IMR-90 (cell line): ENCODE results near the gene GAS7. TPM values are rescaled to one million over a fixed set of nuclear protein-coding genes. Genes with fewer than 3 reads are reported as not detected.

Experiments
- ATAC-seq: fragments of 200-7000 bp; cut with Tn5 transposase; 2 replicates; pipeline ENCODE4 v1.9.1; 2020; ENCODE audit warnings: low read depth, mild to moderate bottlenecking, moderate library complexity
- BruUV-seq: library from RNA; stranded (reverse); fragments of 400-500 nt; replicated peaks from 2 replicates; lab custom pipeline; 2021; lab: Mats Ljungman, UMichigan
- CTCF ChIA-PET: fragments of 300-600 bp; formaldehyde crosslinking; extraction: SDS; loops from one replicate; lab custom pipeline; 2021; ENCODE audit warnings: antibody characterized with exemption; lab: Yijun Ruan, JAX
- POLR2A ChIA-PET: fragments of 300-600 bp; sonication (Branson Sonifier 250); formaldehyde crosslinking; loops from one replicate; lab custom pipeline; 2022; ENCODE audit warnings: antibody characterized with exemption; ENCODE audit not compliant: unreplicated experiment; lab: Charles Lee
- DNase-seq: peaks from one replicate; pipeline ENCODE4 v3.0.0; 2013
- H2AFZ ChIP-seq: replicated peaks from 2 replicates; pipeline ENCODE3; 2013; ENCODE audit warnings: low read length, mild to moderate bottlenecking; ENCODE audit not compliant: poor library complexity
- H2AK5ac ChIP-seq: 2 replicates; pipeline ENCODE4 v1.6.1; 2013; ENCODE audit warnings: low read depth, low read length, inconsistent platforms
- H2AK9ac ChIP-seq: replicated peaks from 2 replicates; pipeline ENCODE3; 2013; ENCODE audit warnings: mild to moderate bottlenecking, low read depth, low read length, moderate library complexity; ENCODE audit not compliant: poor library complexity
- H2BK120ac ChIP-seq: 2 replicates; pipeline ENCODE4 v1.6.1; 2013; ENCODE audit warnings: low read depth, low read length, inconsistent platforms
- H2BK15ac ChIP-seq: 3 replicates; pipeline ENCODE4 v1.6.1; 2013; ENCODE audit warnings: low read depth, low read length, inconsistent platforms
- H2BK20ac ChIP-seq: 2 replicates; pipeline ENCODE4 v1.6.1; 2013; ENCODE audit warnings: low read depth, mild to moderate bottlenecking, inconsistent platforms, low read length, moderate library complexity
- H2BK5ac ChIP-seq: 2 replicates; pipeline ENCODE4 v1.6.1; 2013; ENCODE audit warnings: mild to moderate bottlenecking, low read depth, low read length, inconsistent platforms; ENCODE audit not compliant: poor library complexity, severe bottlenecking
- H3K14ac ChIP-seq: replicated peaks from 2 replicates; pipeline ENCODE4 v1.6.1; 2013; ENCODE audit warnings: low read depth, low read length, inconsistent platforms
- H3K18ac ChIP-seq: 2 replicates; pipeline ENCODE4 v1.6.1; 2013; ENCODE audit warnings: low read depth, low read length, control low read depth
- H3K23ac ChIP-seq: 2 replicates; pipeline ENCODE4 v1.6.1; 2013; ENCODE audit warnings: low read depth, low read length, inconsistent platforms
- H3K27ac ChIP-seq: 2 replicates; pipeline ENCODE4 v1.5.1; 2013; ENCODE audit warnings: mild to moderate bottlenecking, control low read depth, low read length; ENCODE audit not compliant: insufficient read depth
- H3K27me3 ChIP-seq: 2 replicates; pipeline ENCODE4 v1.6.1; 2013; ENCODE audit warnings: low read length; ENCODE audit not compliant: control insufficient read depth, insufficient read depth
- H3K36me3 ChIP-seq: 2 replicates; pipeline ENCODE4 v1.6.1; 2013; ENCODE audit warnings: low read length, mixed read lengths; ENCODE audit not compliant: control insufficient read depth, insufficient read depth
- H3K4ac ChIP-seq: 2 replicates; pipeline ENCODE4 v1.6.1; 2013; ENCODE audit warnings: low read depth, low read length, inconsistent platforms
- H3K4me1 ChIP-seq: 2 replicates; pipeline ENCODE4 v1.6.1; 2013; ENCODE audit warnings: low read length, mixed read lengths; ENCODE audit not compliant: control insufficient read depth, insufficient read depth
- H3K4me2 ChIP-seq: 2 replicates; pipeline ENCODE4 v1.6.1; 2013; ENCODE audit warnings: low read depth, mild to moderate bottlenecking, control low read depth, low read length, moderate library complexity
- H3K4me3 ChIP-seq: 2 replicates; pipeline ENCODE4 v1.5.1; 2013; ENCODE audit warnings: low read depth, mild to moderate bottlenecking, control low read depth, low read length, moderate library complexity; ENCODE audit not compliant: insufficient read depth
- H3K56ac ChIP-seq: 2 replicates; pipeline ENCODE4 v1.6.1; 2013; ENCODE audit warnings: low read length, inconsistent platforms; ENCODE audit not compliant: insufficient read depth; ENCODE audit errors: extremely low read depth
- H3K79me1 ChIP-seq, 2 experiments: 2 replicates each; pipeline ENCODE4 v1.6.1; 2013; ENCODE audit warnings: low read length in 2 of 2, inconsistent platforms in 1 of 2, low read depth in 1 of 2
- H3K9ac ChIP-seq: 2 replicates; pipeline ENCODE4 v1.6.1; 2013; ENCODE audit warnings: low read depth, low read length, control low read depth
- H3K9me1 ChIP-seq: 2 replicates; pipeline ENCODE4 v1.6.1; 2013; ENCODE audit warnings: low read length, inconsistent platforms; ENCODE audit not compliant: insufficient read depth
- H3K9me3 ChIP-seq: 2 replicates; pipeline ENCODE4 v1.6.1; 2013; ENCODE audit warnings: low read length; ENCODE audit not compliant: control insufficient read depth, insufficient read depth
- H4K20me1 ChIP-seq: 2 replicates; pipeline ENCODE4 v1.6.1; 2013; ENCODE audit warnings: low read length, inconsistent platforms; ENCODE audit not compliant: insufficient read depth
- H4K5ac ChIP-seq: 2 replicates; pipeline ENCODE4 v1.6.1; 2013; ENCODE audit warnings: mild to moderate bottlenecking, low read depth, low read length, control low read depth
- H4K8ac ChIP-seq, 2 experiments: 2 replicates each; pipeline ENCODE4 v1.6.1; 2013; ENCODE audit warnings: low read depth in 2 of 2, low read length in 2 of 2, control low read depth in 1 of 2, inconsistent platforms in 1 of 2
- H4K91ac ChIP-seq: 2 replicates; pipeline ENCODE4 v1.6.1; 2013; ENCODE audit warnings: low read depth, low read length, inconsistent platforms; ENCODE audit not compliant: insufficient read depth
- CEBPB ChIP-seq: IDR thresholded peaks from 2 replicates; pipeline ENCODE4 v1.6.1; 2012; ENCODE audit warnings: low read depth, low read length, improper control_type of control experiment
- CHD1 ChIP-seq: IDR thresholded peaks from 2 replicates; pipeline ENCODE4 v1.6.1; 2012; ENCODE audit warnings: low read depth, low read length, improper control_type of control experiment
- ELK1 ChIP-seq: fragments of 150-350 bp; IDR thresholded peaks from 2 replicates; pipeline ENCODE4 v1.6.1; 2016; ENCODE audit warnings: low read depth, mild to moderate bottlenecking, low read length, moderate library complexity, borderline replicate concordance
- FOS ChIP-seq: fragments of 150-350 bp; IDR thresholded peaks from 2 replicates; pipeline ENCODE4 v1.6.1; 2016; ENCODE audit warnings: low read depth, low read length
- MAFK ChIP-seq: IDR thresholded peaks from 2 replicates; pipeline ENCODE4 v1.6.1; 2012; ENCODE audit warnings: low read depth, low read length, improper control_type of control experiment
- MAZ ChIP-seq: IDR thresholded peaks from 2 replicates; pipeline ENCODE4 v1.6.1; 2012; ENCODE audit warnings: low read depth, mild to moderate bottlenecking, low read length, improper control_type of control experiment, moderate library complexity, borderline replicate concordance
- MXI1 ChIP-seq: IDR thresholded peaks from 2 replicates; pipeline ENCODE4 v1.6.1; 2012; ENCODE audit warnings: low read depth, mild to moderate bottlenecking, low read length, moderate library complexity, borderline replicate concordance
- NFE2L2 ChIP-seq: fragments of 150-350 bp; IDR thresholded peaks from 2 replicates; pipeline ENCODE4 v1.6.1; 2016; ENCODE audit warnings: low read depth, mild to moderate bottlenecking, low read length
- POLR2A ChIP-seq: IDR thresholded peaks from 2 replicates; pipeline ENCODE4 v1.6.1; 2012; ENCODE audit warnings: mild to moderate bottlenecking, low read depth, low read length
- RAD21 ChIP-seq: IDR thresholded peaks from 2 replicates; pipeline ENCODE4 v1.6.1; 2012; ENCODE audit warnings: low read length, improper control_type of control experiment
- RCOR1 ChIP-seq: IDR thresholded peaks from 2 replicates; pipeline ENCODE4 v1.6.1; 2012; ENCODE audit warnings: mild to moderate bottlenecking, low read length, improper control_type of control experiment; ENCODE audit not compliant: insufficient replicate concordance
- RFX5 ChIP-seq: IDR thresholded peaks from 2 replicates; pipeline ENCODE4 v1.8.0; 2012; ENCODE audit warnings: low read depth, mild to moderate bottlenecking, low read length, moderate library complexity
- USF2 ChIP-seq: fragments of 150-350 bp; IDR thresholded peaks from 2 replicates; pipeline ENCODE4 v1.6.1; 2017; ENCODE audit warnings: mild to moderate bottlenecking, antibody characterized with exemption, low read length, low read depth
- WGBS, 2 experiments: methylation state at CpG; one replicate each; pipeline versions ENCODE4 v1.1.5 to v1.1.7; 2013; ENCODE audit warnings: missing lambda C conversion rate in 2 of 2; ENCODE audit not compliant: insufficient read length in 1 of 2; ENCODE audit errors: extremely low coverage in 2 of 2; 5-methylcytosine and 5-hydroxymethylcytosine counted together
- dilution Hi-C: fragments of 300-500 bp; cut with HindIII; formaldehyde crosslinking; loops from one replicate; pipeline ENCODE4 v1.14.3; 2018; ENCODE audit warnings: low sequenced_read_pairs; ENCODE audit not compliant: unreplicated experiment
- in situ Hi-C: fragments of 300-500 bp; cut with MboI; formaldehyde crosslinking; loops from 3 replicates; pipeline ENCODE4 v1.14.3; 2019; ENCODE audit warnings: low sequenced_read_pairs, inconsistent platforms, mixed read lengths
- intact Hi-C: fragments of 100-400 bp; cut with micrococcal nuclease; formaldehyde crosslinking; loops from 2 replicates; pipeline ENCODE4 v1.10.0; 2022
- polyA plus RNA-seq, 3 experiments: library from polyadenylated mRNA; depleted of rRNA; stranded (reverse); fragments of >200 nt; gene quantifications; 2 replicates each; pipeline ENCODE4 v1.2.3, GENCODE V29; 2012; ENCODE audit warnings: low replicate concordance in 1 of 3
- total RNA-seq: library from RNA; depleted of rRNA; stranded (reverse); fragments of >200 nt; gene quantifications from 2 replicates; pipeline ENCODE4 v1.2.3, GENCODE V29; 2012

Gene GAS7
- total and polyA plus RNA-seq, 2 of the 4 experiments (the other 2 are of a cell fraction), result 4.6 to 5.0 TPM

GRCh38 chr17:10119203-10120108 is 79.0 kb downstream of the GAS7 start (continued):
- TF ChIP-seq MAZ, result no peak
- no peak for TF ChIP-seq RCOR1

GRCh38 chr17:10118788-10119130 is 79.6 kb downstream of the GAS7 start:
- H4K5ac ChIP-seq, result no peak overlapping the region
- no peak overlapping the region for H3K23ac ChIP-seq
- H2AK9ac ChIP-seq, result peak overlapping the region; percentile 30
- H2BK5ac ChIP-seq, result no peak overlapping the region
- in situ Hi-C loops (no loop called here), intact Hi-C loops (no loop called here), dilution Hi-C loops (no loop called here)
- H3K18ac ChIP-seq, result no peak overlapping the region
- H3K4ac ChIP-seq, result 0 out of 2 replicates have a peak overlapping the region, but pooled peaks have one; percentile 29
- H3K36me3 ChIP-seq, result no peaks in the 10 kb centered on the region
- H3K27me3 ChIP-seq, result no peaks in the 10 kb centered on the region
- H4K20me1 ChIP-seq, result no peaks in the 10 kb centered on the region
- no peak overlapping the region for H3K4me2 ChIP-seq
- H3K79me1 ChIP-seq, result peaks cover 0 to 8% of the 10 kb centered on the region in 2 experiments; a peak in 1 of 4 replicates
- H2BK15ac ChIP-seq, result no peak overlapping the region
- no peak overlapping the region for H2AK5ac ChIP-seq
- no peak overlapping the region for H3K9ac ChIP-seq
- no peak overlapping the region for H4K91ac ChIP-seq
- peaks cover 32% of the 10 kb centered on the region for H3K4me1 ChIP-seq
- no peak overlapping the region for H3K4me3 ChIP-seq
- H2BK20ac ChIP-seq, result no peak overlapping the region
- DNase-seq, result no peak
- CTCF ChIA-PET, result interaction anchor here (0.6 to 1.1 kb wide), 2 partner anchors 108 to 131 kb away, joined by 3 read pairs; no protein-coding TSS in a partner anchor
- POLR2A ChIA-PET, result no interaction called here
- no peak overlapping the region for H2AFZ ChIP-seq
- H3K27ac ChIP-seq, result no peak overlapping the region
- BruUV-seq, result no TSS peak
- ATAC-seq, result no peak
- H3K14ac ChIP-seq, result no peak overlapping the region
- no peak overlapping the region for H3K56ac ChIP-seq
- 83% methylated on average over 1 of the region's 5 CpGs; no CpG with 5 or more reads in 1 of the 2 experiments for WGBS, 2 experiments
- H3K9me1 ChIP-seq, result peaks cover 16% of the 10 kb centered on the region
- H2BK120ac ChIP-seq, result no peak overlapping the region
- no peak overlapping the region for H4K8ac ChIP-seq
- no peaks in the 10 kb centered on the region; the same call in 1 of the 2 replicates for H3K9me3 ChIP-seq
- TF ChIP-seq RCOR1, result no peak
- no peak for TF ChIP-seq USF2
- TF ChIP-seq FOS, result no peak
- no peak for TF ChIP-seq ELK1
- no peak for TF ChIP-seq POLR2A
- TF ChIP-seq NFE2L2, result no peak
- TF ChIP-seq RFX5, result no peak
- no peak for TF ChIP-seq MXI1
- TF ChIP-seq MAZ, result no peak
- no peak for TF ChIP-seq CHD1
- no peak for TF ChIP-seq MAFK
- no peak for TF ChIP-seq RAD21
- TF ChIP-seq CEBPB, result no peak
